Measurements from ENCODE around the gene CYP2A13.
"Not testable (repeated sequence)": the region's sequence is repeated elsewhere in the genome, so short reads cannot be mapped to it uniquely, and the experiment has no call there.

The CYP2A13 gene, protein sequence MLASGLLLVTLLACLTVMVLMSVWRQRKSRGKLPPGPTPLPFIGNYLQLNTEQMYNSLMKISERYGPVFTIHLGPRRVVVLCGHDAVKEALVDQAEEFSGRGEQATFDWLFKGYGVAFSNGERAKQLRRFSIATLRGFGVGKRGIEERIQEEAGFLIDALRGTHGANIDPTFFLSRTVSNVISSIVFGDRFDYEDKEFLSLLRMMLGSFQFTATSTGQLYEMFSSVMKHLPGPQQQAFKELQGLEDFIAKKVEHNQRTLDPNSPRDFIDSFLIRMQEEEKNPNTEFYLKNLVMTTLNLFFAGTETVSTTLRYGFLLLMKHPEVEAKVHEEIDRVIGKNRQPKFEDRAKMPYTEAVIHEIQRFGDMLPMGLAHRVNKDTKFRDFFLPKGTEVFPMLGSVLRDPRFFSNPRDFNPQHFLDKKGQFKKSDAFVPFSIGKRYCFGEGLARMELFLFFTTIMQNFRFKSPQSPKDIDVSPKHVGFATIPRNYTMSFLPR

DNA sequence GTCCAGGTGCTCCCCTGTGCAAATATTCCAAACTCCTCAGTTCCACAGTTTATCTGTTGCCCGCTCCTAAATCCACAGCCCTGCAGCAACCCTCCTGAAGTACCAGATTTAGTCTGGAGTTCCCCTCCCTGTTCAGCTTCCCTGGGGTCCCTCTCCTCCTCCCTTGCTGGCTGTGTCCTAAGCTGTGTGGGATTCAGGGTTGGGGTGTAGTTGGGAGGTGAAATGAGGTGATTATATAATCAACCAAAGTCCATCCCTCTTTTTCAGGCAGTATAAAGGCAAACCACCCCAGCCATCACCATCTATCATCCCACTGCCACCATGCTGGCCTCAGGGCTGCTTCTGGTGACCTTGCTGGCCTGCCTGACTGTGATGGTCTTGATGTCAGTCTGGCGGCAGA is at the start of gene CYP2A13:
Gene CYP2A13, plus strand, starts transcription at position 301 of the 400 bp plus-strand sequence. Its CDS starts 21 bp downstream, at position 322.
- no peak for DNase-seq (ENCODE audit: low read depth in 2 of 2, low spot score in 1 of 2)

DNA sequence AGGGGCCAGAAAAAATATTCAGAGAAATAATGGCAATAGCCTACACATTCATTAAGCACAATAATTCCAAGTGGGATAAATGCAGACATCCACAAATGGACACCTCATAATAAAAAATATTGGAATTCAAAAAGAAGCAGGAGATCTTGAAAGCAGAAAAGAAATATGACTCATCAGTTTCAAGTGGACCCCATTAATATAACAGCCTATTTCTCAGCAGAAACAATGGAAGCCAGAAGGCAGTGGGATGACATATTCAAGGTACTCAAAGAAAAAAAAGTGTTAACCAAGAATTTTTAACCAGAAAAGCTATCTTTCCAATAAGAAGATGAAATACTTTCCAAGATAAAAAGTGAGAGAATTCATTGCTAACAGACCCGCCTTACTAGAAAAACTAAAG is 48.4 kb upstream of the CYP2A13 start:
- DNase-seq (ENCODE audit: low read depth in 2 of 2, low spot score in 1 of 2): no peak

GRCh38 chr19:41045095-41045494 is 43.2 kb upstream of the CYP2A13 start:
- not testable (repeated sequence) for DNase-seq (ENCODE audit: low read depth in 2 of 2, low spot score in 1 of 2)

- no peak for DNase-seq (ENCODE audit: low read depth in 2 of 2, low spot score in 1 of 2)
These were observed 37.8 kb upstream of the CYP2A13 start for GRCh38 chr19:41050426-41050825.

DNA sequence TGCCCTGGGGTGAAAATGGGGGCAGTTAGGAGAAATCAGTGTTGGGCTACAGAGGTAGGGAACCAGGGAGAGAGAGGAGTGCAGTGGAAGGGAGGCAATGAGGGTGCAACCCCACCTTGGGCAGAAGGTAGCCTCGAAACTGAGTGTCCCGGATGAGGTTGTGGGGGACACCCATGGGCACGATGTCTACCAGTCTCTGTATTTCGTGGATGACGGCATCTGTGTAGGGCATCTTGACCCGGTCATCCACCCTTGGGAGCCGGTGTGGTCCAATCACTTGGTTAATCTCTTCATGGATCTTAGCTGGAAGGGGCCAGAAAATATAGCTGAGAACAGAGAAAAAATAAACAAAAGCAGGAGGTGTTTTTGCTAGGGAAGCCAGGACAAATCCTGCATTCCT is 36.1 kb upstream of the CYP2A13 start:
- DNase-seq (ENCODE audit: low read depth in 2 of 2, low spot score in 1 of 2): not testable (repeated sequence)

GRCh38 chr19:41053331-41053730 is 34.9 kb upstream of the CYP2A13 start:
- DNase-seq (ENCODE audit: low read depth in 2 of 2, low spot score in 1 of 2): not testable (repeated sequence)

DNA sequence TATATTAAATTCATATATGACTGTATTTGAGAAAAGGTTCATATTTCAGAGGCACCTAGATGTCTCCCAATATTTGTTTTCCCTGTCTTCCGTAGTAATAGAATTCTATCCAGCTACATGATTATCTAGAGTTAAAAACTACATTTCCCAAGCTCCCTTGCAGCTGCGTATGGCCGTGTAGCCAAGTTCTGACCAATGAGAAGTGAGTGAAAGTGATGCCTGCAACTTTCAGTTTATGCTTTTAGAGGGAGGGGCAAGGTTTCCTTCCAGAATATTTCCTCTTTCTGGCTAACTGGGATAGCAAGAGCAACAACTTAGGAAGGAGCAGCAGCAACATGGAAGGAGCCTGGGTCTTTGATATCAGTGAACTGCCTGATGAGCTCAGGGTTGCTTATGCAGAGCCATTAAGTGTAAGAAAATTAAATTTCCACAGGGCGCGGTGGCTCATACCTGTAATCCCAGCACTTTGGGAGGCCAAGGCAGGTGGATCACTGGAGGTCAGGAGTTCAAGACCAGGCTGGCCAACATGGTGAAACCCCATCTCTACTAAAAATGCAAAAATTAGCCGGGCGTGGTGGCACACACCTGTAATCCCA is 23.2 kb upstream of the CYP2A13 start:
- DNase-seq (ENCODE audit: low read depth in 2 of 2, low spot score in 1 of 2): no peak

DNA sequence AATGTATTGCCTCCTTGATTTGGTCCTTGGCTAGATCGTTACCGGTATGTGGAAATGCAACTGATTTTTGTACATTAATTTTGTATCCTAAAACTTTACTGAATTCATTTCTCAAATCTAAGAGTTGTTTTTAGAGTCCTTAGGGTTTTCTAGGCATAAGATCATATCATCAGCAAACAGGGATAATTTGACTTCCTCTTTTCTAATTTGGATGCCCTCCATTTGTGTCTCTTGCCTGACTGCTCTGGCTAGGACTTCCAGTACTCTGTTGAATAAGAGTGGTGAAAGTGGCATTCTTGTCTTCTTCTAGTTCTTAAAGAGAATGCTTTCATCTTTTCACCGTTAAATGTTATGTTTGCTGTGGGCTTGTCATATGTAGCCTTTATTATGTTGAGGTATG is 12.0 kb upstream of the CYP2A13 start:
- no peak for DNase-seq (ENCODE audit: low read depth in 2 of 2, low spot score in 1 of 2)

DNA sequence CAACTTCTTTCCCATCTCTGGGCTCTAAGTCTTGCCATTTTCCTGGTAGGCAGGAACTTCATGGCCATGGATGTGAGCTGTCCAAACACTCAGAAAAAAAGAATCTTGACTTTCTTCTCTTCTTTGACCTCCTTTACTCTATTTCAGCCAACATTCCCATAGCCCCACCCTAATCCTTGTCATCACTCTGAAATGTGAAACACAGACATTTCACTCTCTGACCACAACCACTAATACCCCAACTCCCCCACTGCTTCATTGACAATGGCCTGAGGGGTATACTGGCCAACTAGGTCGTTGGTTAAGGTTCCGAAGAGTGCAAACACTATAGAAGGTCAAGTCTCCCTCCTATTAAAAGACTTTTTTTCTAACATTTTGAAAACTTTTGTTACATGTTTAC is 4.7 kb upstream of the CYP2A13 start:
- DNase-seq (ENCODE audit: low read depth in 2 of 2, low spot score in 1 of 2): no peak

GRCh38 chr19:41085748-41086415 is 2.4 kb upstream of the CYP2A13 start:
- DNase-seq (ENCODE audit: low read depth in 2 of 2, low spot score in 1 of 2): no peak

GRCh38 chr19:41089959-41090358 is 1.7 kb downstream of the CYP2A13 start:
- no peak for DNase-seq (ENCODE audit: low read depth in 2 of 2, low spot score in 1 of 2)

GRCh38 chr19:41095703-41096102 is 7.5 kb downstream of the CYP2A13 start:
- DNase-seq (ENCODE audit: low read depth in 2 of 2, low spot score in 1 of 2): no peak

- DNase-seq (ENCODE audit: low read depth in 2 of 2, low spot score in 1 of 2): no peak
These were observed 8.1 kb downstream of the CYP2A13 start for GRCh38 chr19:41096353-41096752.

DNA sequence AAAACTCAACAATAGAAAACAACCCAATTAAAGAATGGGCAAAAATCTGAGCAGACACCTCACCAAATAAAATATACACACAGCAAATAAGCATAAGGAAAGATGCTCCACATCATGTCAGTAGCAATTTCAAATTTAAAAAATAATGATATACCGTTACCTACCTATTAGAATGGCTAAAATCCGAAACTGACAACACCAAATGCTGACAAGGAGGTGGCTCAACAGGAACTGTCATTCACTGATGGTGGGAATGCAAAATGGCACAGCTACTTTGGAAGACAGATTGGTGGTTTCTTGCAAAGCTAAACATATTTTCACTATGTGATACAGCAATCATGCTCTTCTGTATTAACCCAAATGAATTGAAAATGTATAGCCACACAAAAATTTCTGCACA is 9.1 kb downstream of the CYP2A13 start:
- DNase-seq (ENCODE audit: low read depth in 2 of 2, low spot score in 1 of 2): no peak

- DNase-seq (ENCODE audit: low read depth in 2 of 2, low spot score in 1 of 2): no peak
These were observed 10.5 kb downstream of the CYP2A13 start for GRCh38 chr19:41098762-41099161.

GRCh38 chr19:41102210-41102609 is 14.0 kb downstream of the CYP2A13 start:
- not testable (repeated sequence) for DNase-seq (ENCODE audit: low read depth in 2 of 2, low spot score in 1 of 2)

DNA sequence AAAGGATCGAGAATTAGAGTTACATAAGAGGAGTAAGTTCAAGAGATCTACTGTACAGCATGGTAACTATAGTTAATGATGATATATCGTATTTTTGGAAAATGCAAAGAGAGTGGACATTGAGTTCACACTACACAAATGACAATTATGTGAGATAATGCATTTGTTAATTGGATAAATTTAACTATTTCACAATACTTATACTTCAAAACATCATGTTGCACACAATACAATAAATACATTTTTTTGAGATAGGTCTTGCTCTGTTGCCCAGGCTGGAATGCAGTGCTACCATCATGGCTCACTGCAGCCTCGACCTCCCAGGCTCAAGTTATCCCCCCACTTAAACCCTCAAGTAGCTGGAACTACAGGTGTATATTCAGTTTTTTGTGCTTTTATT is 17.9 kb downstream of the CYP2A13 start:
- no peak for DNase-seq (ENCODE audit: low read depth in 2 of 2, low spot score in 1 of 2)

DNA sequence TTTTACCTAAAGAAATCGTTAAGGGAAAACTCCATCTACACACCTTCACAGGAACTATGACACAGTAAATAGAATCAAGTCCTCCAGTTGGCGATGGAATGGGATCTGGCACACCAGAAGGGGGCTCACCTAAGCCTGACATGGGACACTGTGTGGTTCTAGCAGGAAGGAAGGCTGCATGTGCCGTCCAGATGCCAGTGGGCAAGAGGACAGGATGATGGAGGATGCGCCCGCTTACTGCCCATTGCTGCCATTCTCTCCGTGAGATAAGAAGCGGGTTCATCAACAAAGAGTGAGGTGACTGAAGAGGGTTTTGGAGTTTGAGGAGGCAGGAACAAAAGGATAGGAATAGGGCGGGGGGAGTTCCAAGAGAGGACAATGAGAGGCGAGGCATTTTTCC is 23.0 kb downstream of the CYP2A13 start:
- DNase-seq (ENCODE audit: low read depth in 2 of 2, low spot score in 1 of 2): no peak

DNA sequence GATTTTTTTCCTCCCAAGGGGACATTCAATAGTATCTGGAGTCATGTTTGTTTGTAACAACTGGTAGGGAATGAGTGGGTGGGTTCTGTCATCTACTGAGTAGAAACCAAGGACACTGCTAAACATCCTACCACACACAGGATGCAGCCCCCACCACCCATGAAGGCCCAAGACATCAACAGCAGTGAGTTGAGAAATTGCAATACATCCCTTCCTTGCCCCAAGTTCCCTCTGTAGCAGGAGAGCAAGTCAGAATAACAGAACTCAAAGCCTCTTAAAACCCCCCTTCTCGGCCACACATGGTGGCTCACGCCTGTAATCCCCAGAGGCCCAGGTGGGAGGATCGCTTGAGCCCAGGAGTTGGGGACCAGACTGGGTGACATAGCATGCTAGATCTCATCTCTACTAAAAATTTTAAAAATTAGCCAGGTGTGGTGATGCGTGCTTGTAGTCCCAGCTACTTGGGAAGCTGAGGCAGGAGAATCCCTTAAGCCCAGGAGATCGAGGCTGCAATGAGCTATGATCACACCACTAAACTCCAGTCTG is 23.6 kb downstream of the CYP2A13 start:
- no peak for DNase-seq (ENCODE audit: low read depth in 2 of 2, low spot score in 1 of 2)

DNA sequence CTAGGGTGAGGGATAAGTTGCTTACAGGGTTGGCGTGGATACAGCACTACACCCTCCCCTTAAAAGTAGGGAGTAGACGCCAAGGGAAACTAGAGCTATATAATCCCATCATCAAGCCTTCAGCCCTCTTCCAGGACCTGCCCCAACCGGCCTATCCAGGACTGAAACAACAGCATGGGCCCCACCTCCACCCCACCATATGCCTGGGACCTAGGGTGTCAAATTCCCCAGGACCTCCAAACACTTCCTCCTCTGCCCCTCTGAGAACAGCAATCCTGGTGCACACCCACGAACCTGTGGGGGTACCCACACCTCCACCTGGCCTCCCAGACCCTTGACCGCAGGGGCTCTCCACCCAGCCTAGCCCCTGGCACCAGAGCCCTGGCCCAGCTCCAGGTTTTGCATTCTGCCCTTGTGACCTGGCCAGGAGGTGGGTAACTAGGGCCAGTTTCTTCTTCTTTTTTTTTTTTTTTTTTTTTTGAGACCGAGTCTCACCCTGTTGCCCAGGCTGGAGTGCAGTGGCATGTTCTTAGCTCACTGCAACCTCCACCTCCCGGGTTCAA is 24.6 kb downstream of the CYP2A13 start:
- no peak for DNase-seq (ENCODE audit: low read depth in 2 of 2, low spot score in 1 of 2)

GRCh38 chr19:41114132-41114531 is 25.9 kb downstream of the CYP2A13 start, which contains the start of gene CYP2F1:
CYP2F1 (plus strand) TSS chr19:41114432; CDS start chr19:41116189, 1,757 bp downstream.
- no peak for DNase-seq (ENCODE audit: low read depth in 2 of 2, low spot score in 1 of 2)

All from stimulated activated CD8-positive, alpha-beta memory T cell treated with anti-CD3 and anti-CD28 coated beads, Interleukin-4, amount 100 ng/mL, for 4 hours (primary cell).